Measurements from ENCODE around the gene CSNK1G1.

Gene CSNK1G1

DNA sequence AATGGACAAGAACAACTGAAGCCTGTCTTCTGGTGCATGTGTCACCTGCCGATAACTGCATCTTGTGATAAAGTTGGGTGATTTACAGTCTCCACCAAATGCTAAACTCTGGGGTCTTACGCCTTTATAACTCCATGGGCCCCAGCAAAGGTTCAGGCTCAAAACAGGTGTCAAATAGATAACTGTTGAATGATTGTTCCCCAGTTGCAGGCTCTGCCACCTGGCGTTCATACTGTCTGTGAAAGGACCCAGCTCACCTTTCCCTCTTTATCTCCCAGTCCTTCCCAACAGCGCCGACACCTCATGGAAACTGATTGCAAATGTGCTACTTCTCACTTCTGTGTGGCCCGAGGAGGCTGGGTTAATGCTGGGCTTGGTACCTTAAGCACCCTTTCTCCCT, 212.7 kb downstream of the CSNK1G1 start:
- H3K4me1 Mint-ChIP-seq: no peaks in the 10 kb centered on the region
- H3K27ac Mint-ChIP-seq: no peak overlapping the region
- TF ChIP-seq CTCF (IDR thresholded peaks at IDR 0.05): no peak
- H3K4me3 Mint-ChIP-seq: no peak overlapping the region
- no peak for DNase-seq
- H3K27me3 Mint-ChIP-seq (ENCODE audit: low read depth, poor library complexity): no peaks in the 10 kb centered on the region
- H3K36me3 Mint-ChIP-seq (ENCODE audit: low read depth): peaks cover 14% of the 10 kb centered on the region
- no peaks in the 10 kb centered on the region for H3K9me3 Mint-ChIP-seq

- DNase-seq: no peak
- Mint-ChIP-seq H3K4me1 (no peaks in the 10 kb centered on the region), H3K9me3 (no peaks in the 10 kb centered on the region), H3K27ac (peak overlapping the region; percentile 92), H3K36me3 (ENCODE audit: low read depth) (peaks cover 19% of the 10 kb centered on the region), H3K27me3 (ENCODE audit: low read depth, poor library complexity) (no peaks in the 10 kb centered on the region), H3K4me3 (no peak overlapping the region)
- TF ChIP-seq CTCF (IDR thresholded peaks at IDR 0.05): no peak
Measured at GRCh38 chr15:64141798-64142512, 214.0 kb downstream of the CSNK1G1 start.

GRCh38 chr15:64138331-64138941, 217.5 kb downstream of the CSNK1G1 start:
- TF ChIP-seq CTCF (IDR thresholded peaks at IDR 0.05): no peak
- Mint-ChIP-seq H3K27ac (no peak overlapping the region), H3K9me3 (no peaks in the 10 kb centered on the region), H3K4me1 (no peaks in the 10 kb centered on the region), H3K27me3 (ENCODE audit: low read depth, poor library complexity) (no peaks in the 10 kb centered on the region), H3K4me3 (no peak overlapping the region), H3K36me3 (ENCODE audit: low read depth) (peaks cover 44% of the 10 kb centered on the region)
- DNase-seq: no peak

DNA sequence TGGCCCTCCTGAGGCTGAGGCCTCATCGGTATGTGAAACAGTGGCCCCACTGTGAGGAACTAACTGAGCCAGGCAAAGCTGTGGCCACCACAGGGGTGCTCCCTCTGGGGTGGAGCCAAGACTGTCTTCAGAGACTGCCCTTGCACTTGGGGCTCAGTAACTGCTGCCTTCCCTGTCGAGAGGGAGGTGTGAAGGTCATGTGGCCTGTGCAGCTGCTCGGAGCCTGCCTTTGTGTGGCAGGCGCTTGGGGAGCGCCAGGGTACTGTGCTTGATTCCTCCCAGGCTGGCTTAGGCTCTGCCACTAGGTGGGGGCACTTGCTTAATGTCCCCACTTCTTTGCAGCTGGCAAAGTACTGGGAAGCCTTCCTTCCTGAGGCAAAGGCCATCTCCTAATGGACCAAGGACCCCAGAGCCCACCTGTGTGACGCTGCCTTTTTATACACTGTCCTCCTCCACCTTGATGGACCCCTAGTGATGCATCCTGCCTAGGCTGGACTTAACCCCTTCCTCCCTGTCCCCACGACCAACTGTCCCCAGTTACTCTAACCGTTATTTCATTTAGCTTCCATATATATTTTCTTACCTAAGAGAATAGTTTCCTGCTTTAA, 218.6 kb downstream of the CSNK1G1 start:
- Mint-ChIP-seq H3K27ac (no peak overlapping the region), H3K4me1 (no peaks in the 10 kb centered on the region), H3K9me3 (no peaks in the 10 kb centered on the region), H3K27me3 (ENCODE audit: low read depth, poor library complexity) (no peaks in the 10 kb centered on the region), H3K4me3 (no peak overlapping the region), H3K36me3 (ENCODE audit: low read depth) (peaks cover 55% of the 10 kb centered on the region)
- no peak for DNase-seq
- no peak for TF ChIP-seq CTCF (IDR thresholded peaks at IDR 0.05)

DNA sequence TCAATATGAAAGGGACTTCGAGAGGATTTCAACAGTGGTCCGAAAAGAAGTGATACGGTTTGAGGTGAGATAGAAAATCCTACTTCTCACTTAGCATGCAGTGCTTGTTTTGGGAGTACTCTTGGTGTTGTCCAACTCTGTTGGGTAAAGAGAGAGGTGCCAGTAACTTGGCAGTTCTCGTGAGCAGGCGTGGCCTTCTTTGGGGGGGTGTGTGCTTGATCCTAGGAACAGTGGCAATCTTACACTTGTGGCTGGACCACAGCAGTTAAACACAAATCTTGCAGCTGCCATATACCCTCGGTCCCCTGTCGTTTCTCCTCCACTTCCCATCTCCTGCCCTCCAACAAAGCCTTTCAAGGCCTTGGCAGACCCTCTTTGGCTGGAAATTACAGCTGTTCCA, 219.6 kb downstream of the CSNK1G1 start:
- Mint-ChIP-seq H3K4me3 (no peak overlapping the region), H3K4me1 (no peaks in the 10 kb centered on the region), H3K27me3 (ENCODE audit: low read depth, poor library complexity) (no peaks in the 10 kb centered on the region), H3K36me3 (ENCODE audit: low read depth) (peaks cover 65% of the 10 kb centered on the region), H3K9me3 (no peaks in the 10 kb centered on the region), H3K27ac (no peak overlapping the region)
- DNase-seq: no peak
- no peak for TF ChIP-seq CTCF (IDR thresholded peaks at IDR 0.05)

All from nephron progenitor cell (in vitro differentiated cells).